Measurements from ENCODE around the gene HOXD9. TPM values are rescaled to one million over a fixed set of nuclear protein-coding genes. Genes with fewer than 3 reads are reported as not detected.
A peak's percentile ranks its signal among the peaks of the same experiment; 100 is the strongest.

The HOXD9 gene
- total RNA-seq, 4 donors from 2014 or later: 3.8 to 78.1 (median 46.4) TPM

GRCh38 chr2:176120364-176121189 lies 1.9 kb upstream of the HOXD9 start:
- peak overlapping the region; percentile 98 to 99 for H3K27ac ChIP-seq
- peak in 1 of 2 donors; percentile 52 for DNase-seq
- peak overlapping the region; percentile 51 to 78 for H3K4me3 ChIP-seq
- H3K36me3 ChIP-seq: no peaks in the 10 kb centered on the region
- H3K4me1 ChIP-seq: no peaks in the 10 kb centered on the region
- intact Hi-C loops (cut with DNase I; ENCODE audit: low total_unique reads): loop anchor here (10.0 kb wide), 2 partner anchors 694 to 1144 kb away; partner anchors contain the start of gene NFE2L2
- H3K9me3 ChIP-seq: no peaks in the 10 kb centered on the region
- TF ChIP-seq CTCF (IDR thresholded peaks at IDR 0.05): peak in 3 of 4 experiments; percentile 10 to 31 (median 11)
- no peak for TF ChIP-seq POLR2A (IDR thresholded peaks at IDR 0.05)
- H3K27me3 ChIP-seq: no peaks in the 10 kb centered on the region

- Histone ChIP-seq H3K36me3 (no peaks in the 10 kb centered on the region), H3K27ac (peak overlapping the region; percentile 98 to 99), H3K4me3 (peak overlapping the region; percentile 51 to 78), H3K9me3 (no peaks in the 10 kb centered on the region), H3K27me3 (no peaks in the 10 kb centered on the region), H3K4me1 (no peaks in the 10 kb centered on the region)
- no peak for TF ChIP-seq CTCF (IDR thresholded peaks at IDR 0.05)
- TF ChIP-seq POLR2A (IDR thresholded peaks at IDR 0.05): no peak
- intact Hi-C loops (cut with DNase I; ENCODE audit: low total_unique reads): loop anchor here (10.0 kb wide), 2 partner anchors 693 to 1143 kb away; partner anchors contain the start of gene NFE2L2
- DNase-seq: peak; percentile 24 to 37
Measured at GRCh38 chr2:176121190-176122051, 1.1 kb upstream of the HOXD9 start.

- TF ChIP-seq POLR2A (IDR thresholded peaks at IDR 0.05) (no peak), CTCF (IDR thresholded peaks at IDR 0.05) (no peak)
- Histone ChIP-seq H3K4me3 (peak overlapping the region; percentile 51 to 78), H3K4me1 (no peaks in the 10 kb centered on the region), H3K27me3 (no peaks in the 10 kb centered on the region), H3K9me3 (no peaks in the 10 kb centered on the region), H3K36me3 (no peaks in the 10 kb centered on the region), H3K27ac (peak overlapping the region; percentile 98 to 99)
- intact Hi-C loops (cut with DNase I; ENCODE audit: low total_unique reads): loop anchor here (10.0 kb wide), 2 partner anchors 693 to 1143 kb away; partner anchors contain the start of gene NFE2L2
- no peak for DNase-seq
Measured at GRCh38 chr2:176122052-176122682, 352 bp upstream of the HOXD9 start.

GRCh38 chr2:176123411-176124109 lies 1.0 kb downstream of the HOXD9 start:
- intact Hi-C loops (cut with DNase I; ENCODE audit: low total_unique reads): loop anchor here (10.0 kb wide), 2 partner anchors 691 to 1141 kb away; partner anchors contain the start of gene NFE2L2
- no peaks in the 10 kb centered on the region for H3K27me3 ChIP-seq
- DNase-seq: peak; percentile 31 to 60
- no peaks in the 10 kb centered on the region for H3K36me3 ChIP-seq
- TF ChIP-seq POLR2A (IDR thresholded peaks at IDR 0.05): no peak
- TF ChIP-seq CTCF (IDR thresholded peaks at IDR 0.05): no peak
- no peaks in the 10 kb centered on the region for H3K9me3 ChIP-seq
- H3K4me3 ChIP-seq: peak overlapping the region; percentile 51 to 78
- no peaks in the 10 kb centered on the region for H3K4me1 ChIP-seq
- H3K27ac ChIP-seq: peak overlapping the region; percentile 98 to 99
